Liver (tissue), 3 donors: ENCODE results near the gene LILRB5.
A peak's percentile ranks its signal among the peaks of the same experiment; 100 is the strongest.

Experiments used
- EGR1 ChIP-seq, 2 donors: IDR thresholded peaks; 2 replicates each; pipeline ENCODE4 v1.6.1; 2016 to 2018; ENCODE audit warnings: antibody characterized with exemption in 2 of 2, low read depth in 2 of 2
- FOXA1 ChIP-seq: IDR thresholded peaks from 2 replicates; pipeline ENCODE4 v1.6.1; 2016; ENCODE audit warnings: antibody characterized with exemption
- GABPA ChIP-seq, 2 donors: IDR thresholded peaks in 1 of 2; conservative IDR thresholded peaks in 1 of 2; 2 replicates each; pipeline ENCODE4 v1.6.1; 2016; ENCODE audit warnings: antibody characterized with exemption in 2 of 2, mild to moderate bottlenecking in 1 of 2, moderate library complexity in 1 of 2
- JUND ChIP-seq, 2 donors: IDR thresholded peaks; 2 replicates each; pipeline ENCODE4 v1.6.1; 2016; ENCODE audit warnings: antibody characterized with exemption in 2 of 2
- RAD21 ChIP-seq, 2 donors: IDR thresholded peaks; 2 replicates each; pipeline ENCODE4 v1.6.1; 2016; ENCODE audit warnings: antibody characterized with exemption in 2 of 2, mild to moderate bottlenecking in 2 of 2
- TF ChIP-seq, protein P1 (sequence below): IDR thresholded peaks from 2 replicates; pipeline ENCODE4 v1.6.1; 2016; ENCODE audit warnings: antibody characterized with exemption, mild to moderate bottlenecking
- TF ChIP-seq, protein P2 (sequence below): fragments of 150-350 bp; IDR thresholded peaks from 2 replicates; pipeline ENCODE4 v1.5.1; 2017; ENCODE audit warnings: improper control_type of control experiment, low read depth, low read length; ENCODE audit not compliant: missing input control
- TF ChIP-seq, protein P3 (sequence below): IDR thresholded peaks from 2 replicates; pipeline ENCODE4 v1.6.1; 2016; ENCODE audit warnings: antibody characterized with exemption
- TF ChIP-seq, protein P4 (sequence below): IDR thresholded peaks from 2 replicates; pipeline ENCODE4 v1.6.1; 2016; ENCODE audit warnings: antibody characterized with exemption
- donor health status: healthy.
- donor health status: healthy.

DNA sequence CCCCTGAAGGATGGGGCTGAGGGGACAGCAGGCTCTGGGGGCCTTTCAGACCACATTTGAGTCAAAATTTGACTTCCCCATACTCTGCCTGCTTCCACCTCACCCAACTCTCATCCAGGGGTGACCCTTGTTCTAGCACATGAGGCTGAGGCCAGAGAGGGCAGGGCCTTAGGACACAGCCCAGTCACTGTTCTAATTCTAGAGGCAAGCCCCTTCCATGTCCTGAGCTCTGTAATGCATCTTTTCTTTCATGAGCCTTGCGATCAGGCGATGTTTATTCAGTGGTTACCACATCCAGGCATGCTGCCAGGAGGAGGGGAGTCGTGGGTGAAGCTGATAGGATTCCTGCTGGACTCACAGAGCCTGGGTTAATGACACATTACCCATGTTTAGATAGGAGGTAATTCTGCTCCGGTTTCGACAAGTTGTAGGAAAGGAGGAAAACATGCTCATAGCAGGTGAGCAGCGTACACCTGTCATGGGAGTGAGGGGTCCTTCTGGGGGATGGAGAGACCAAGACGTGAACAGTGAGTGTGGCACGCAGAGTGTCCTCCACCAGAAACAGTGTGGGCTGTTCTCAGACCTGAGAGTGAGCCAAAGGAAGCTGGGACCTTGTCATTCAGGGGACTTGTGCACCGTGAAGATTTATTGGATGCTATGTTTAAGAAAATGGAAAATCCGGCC is 47.1 kb downstream of the LILRB5 start:
- TF ChIP-seq, protein P1, sequence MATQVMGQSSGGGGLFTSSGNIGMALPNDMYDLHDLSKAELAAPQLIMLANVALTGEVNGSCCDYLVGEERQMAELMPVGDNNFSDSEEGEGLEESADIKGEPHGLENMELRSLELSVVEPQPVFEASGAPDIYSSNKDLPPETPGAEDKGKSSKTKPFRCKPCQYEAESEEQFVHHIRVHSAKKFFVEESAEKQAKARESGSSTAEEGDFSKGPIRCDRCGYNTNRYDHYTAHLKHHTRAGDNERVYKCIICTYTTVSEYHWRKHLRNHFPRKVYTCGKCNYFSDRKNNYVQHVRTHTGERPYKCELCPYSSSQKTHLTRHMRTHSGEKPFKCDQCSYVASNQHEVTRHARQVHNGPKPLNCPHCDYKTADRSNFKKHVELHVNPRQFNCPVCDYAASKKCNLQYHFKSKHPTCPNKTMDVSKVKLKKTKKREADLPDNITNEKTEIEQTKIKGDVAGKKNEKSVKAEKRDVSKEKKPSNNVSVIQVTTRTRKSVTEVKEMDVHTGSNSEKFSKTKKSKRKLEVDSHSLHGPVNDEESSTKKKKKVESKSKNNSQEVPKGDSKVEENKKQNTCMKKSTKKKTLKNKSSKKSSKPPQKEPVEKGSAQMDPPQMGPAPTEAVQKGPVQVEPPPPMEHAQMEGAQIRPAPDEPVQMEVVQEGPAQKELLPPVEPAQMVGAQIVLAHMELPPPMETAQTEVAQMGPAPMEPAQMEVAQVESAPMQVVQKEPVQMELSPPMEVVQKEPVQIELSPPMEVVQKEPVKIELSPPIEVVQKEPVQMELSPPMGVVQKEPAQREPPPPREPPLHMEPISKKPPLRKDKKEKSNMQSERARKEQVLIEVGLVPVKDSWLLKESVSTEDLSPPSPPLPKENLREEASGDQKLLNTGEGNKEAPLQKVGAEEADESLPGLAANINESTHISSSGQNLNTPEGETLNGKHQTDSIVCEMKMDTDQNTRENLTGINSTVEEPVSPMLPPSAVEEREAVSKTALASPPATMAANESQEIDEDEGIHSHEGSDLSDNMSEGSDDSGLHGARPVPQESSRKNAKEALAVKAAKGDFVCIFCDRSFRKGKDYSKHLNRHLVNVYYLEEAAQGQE = peak; percentile 75
- TF ChIP-seq, protein P2, sequence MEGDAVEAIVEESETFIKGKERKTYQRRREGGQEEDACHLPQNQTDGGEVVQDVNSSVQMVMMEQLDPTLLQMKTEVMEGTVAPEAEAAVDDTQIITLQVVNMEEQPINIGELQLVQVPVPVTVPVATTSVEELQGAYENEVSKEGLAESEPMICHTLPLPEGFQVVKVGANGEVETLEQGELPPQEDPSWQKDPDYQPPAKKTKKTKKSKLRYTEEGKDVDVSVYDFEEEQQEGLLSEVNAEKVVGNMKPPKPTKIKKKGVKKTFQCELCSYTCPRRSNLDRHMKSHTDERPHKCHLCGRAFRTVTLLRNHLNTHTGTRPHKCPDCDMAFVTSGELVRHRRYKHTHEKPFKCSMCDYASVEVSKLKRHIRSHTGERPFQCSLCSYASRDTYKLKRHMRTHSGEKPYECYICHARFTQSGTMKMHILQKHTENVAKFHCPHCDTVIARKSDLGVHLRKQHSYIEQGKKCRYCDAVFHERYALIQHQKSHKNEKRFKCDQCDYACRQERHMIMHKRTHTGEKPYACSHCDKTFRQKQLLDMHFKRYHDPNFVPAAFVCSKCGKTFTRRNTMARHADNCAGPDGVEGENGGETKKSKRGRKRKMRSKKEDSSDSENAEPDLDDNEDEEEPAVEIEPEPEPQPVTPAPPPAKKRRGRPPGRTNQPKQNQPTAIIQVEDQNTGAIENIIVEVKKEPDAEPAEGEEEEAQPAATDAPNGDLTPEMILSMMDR = no peak
- TF ChIP-seq EGR1 (IDR thresholded peaks at IDR 0.05; ENCODE audit: low read depth in 2 of 2) (no peak), JUND (IDR thresholded peaks at IDR 0.05) (peak; percentile 60 to 94), RAD21 (IDR thresholded peaks at IDR 0.05) (peak; percentile 45 to 52), FOXA1 (peak; percentile 94), GABPA (IDR thresholded peaks at IDR 0.05 in 1 of 2, conservative IDR thresholded peaks at IDR 0.05 in 1 of 2) (peak in 1 of 2 donors; percentile 63)
- TF ChIP-seq, protein P3, sequence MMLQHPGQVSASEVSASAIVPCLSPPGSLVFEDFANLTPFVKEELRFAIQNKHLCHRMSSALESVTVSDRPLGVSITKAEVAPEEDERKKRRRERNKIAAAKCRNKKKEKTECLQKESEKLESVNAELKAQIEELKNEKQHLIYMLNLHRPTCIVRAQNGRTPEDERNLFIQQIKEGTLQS = peak; percentile 82
- TF ChIP-seq, protein P4, sequence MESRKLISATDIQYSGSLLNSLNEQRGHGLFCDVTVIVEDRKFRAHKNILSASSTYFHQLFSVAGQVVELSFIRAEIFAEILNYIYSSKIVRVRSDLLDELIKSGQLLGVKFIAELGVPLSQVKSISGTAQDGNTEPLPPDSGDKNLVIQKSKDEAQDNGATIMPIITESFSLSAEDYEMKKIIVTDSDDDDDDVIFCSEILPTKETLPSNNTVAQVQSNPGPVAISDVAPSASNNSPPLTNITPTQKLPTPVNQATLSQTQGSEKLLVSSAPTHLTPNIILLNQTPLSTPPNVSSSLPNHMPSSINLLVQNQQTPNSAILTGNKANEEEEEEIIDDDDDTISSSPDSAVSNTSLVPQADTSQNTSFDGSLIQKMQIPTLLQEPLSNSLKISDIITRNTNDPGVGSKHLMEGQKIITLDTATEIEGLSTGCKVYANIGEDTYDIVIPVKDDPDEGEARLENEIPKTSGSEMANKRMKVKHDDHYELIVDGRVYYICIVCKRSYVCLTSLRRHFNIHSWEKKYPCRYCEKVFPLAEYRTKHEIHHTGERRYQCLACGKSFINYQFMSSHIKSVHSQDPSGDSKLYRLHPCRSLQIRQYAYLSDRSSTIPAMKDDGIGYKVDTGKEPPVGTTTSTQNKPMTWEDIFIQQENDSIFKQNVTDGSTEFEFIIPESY = peak; percentile 94
